GM19324 (cell line): Measurements from ENCODE around the gene FYTTD1.

Experiments
- ATAC-seq: cut with Tn5 transposase; IDR thresholded peaks from one replicate; pipeline ENCODE4 v1.9.1; 2021; ENCODE audit warnings: mild to moderate bottlenecking, moderate library complexity; ENCODE audit not compliant: unreplicated experiment, low FRiP score

The FYTTD1 gene

GRCh38 chr3:197736491-197737318 is 13.0 kb upstream of the FYTTD1 start, which contains the start of gene RUBCN:
Gene RUBCN (minus strand): TSS chr3:197736904. CDS start chr3:197736719, 185 bp downstream.
- ATAC-seq, result peak; percentile 95

- ATAC-seq, result no peak
Measured at GRCh38 chr3:197737319-197737649, 12.4 kb upstream of the FYTTD1 start.

- no peak for ATAC-seq
Measured at GRCh38 chr3:197737749-197738462, 11.8 kb upstream of the FYTTD1 start.

GRCh38 chr3:197742787-197743186 is 6.9 kb upstream of the FYTTD1 start:
- ATAC-seq, result no peak

GRCh38 chr3:197746209-197746608 is 3.5 kb upstream of the FYTTD1 start:
- ATAC-seq, result no peak

- no peak for ATAC-seq
Measured at GRCh38 chr3:197746801-197747237, 2.9 kb upstream of the FYTTD1 start.

- no peak for ATAC-seq
Measured at GRCh38 chr3:197748597-197749314, 927 bp upstream of the FYTTD1 start.

- peak; percentile 28 for ATAC-seq
Measured at GRCh38 chr3:197749315-197749600, 425 bp upstream of the FYTTD1 start.

- peak; percentile 43 for ATAC-seq
Measured at GRCh38 chr3:197750396-197750831, 731 bp downstream of the FYTTD1 start.

GRCh38 chr3:197750858-197751737 is 1.4 kb downstream of the FYTTD1 start:
- no peak for ATAC-seq

GRCh38 chr3:197752107-197752506 is 2.4 kb downstream of the FYTTD1 start:
- ATAC-seq, result no peak

- ATAC-seq, result no peak
Measured at GRCh38 chr3:197753263-197753662, 3.6 kb downstream of the FYTTD1 start.

GRCh38 chr3:197756704-197757103 is 7.0 kb downstream of the FYTTD1 start:
- no peak for ATAC-seq

GRCh38 chr3:197758512-197758911 is 8.8 kb downstream of the FYTTD1 start:
- ATAC-seq, result no peak

GRCh38 chr3:197761784-197762183 is 12.1 kb downstream of the FYTTD1 start:
- ATAC-seq, result no peak

GRCh38 chr3:197775317-197775716 is 25.6 kb downstream of the FYTTD1 start:
- no peak for ATAC-seq

GRCh38 chr3:197782230-197782629 is 32.5 kb downstream of the FYTTD1 start:
- no peak for ATAC-seq

- ATAC-seq, result no peak
Measured at GRCh38 chr3:197784019-197784585, 34.4 kb downstream of the FYTTD1 start.

GRCh38 chr3:197787412-197787811 is 37.7 kb downstream of the FYTTD1 start:
- ATAC-seq, result no peak

GRCh38 chr3:197789309-197789708 is 39.6 kb downstream of the FYTTD1 start:
- no peak for ATAC-seq
